Colon (tissue), 2 donors: ENCODE results near the gene PDGFC.

Experiments
- FAIRE-seq: peaks from 2 replicates; lab custom pipeline; 2012; peaks lifted over from hg19 to GRCh38; lab: Jason Lieb, UNC
- donor health status: control.
- donor health status: control.

The PDGFC gene

GRCh38 chr4:156829201-156829873 lies 142.3 kb downstream of the PDGFC start:
- FAIRE-seq = no peak

- FAIRE-seq = no peak
These were observed 144.1 kb downstream of the PDGFC start for GRCh38 chr4:156827519-156827918.

GRCh38 chr4:156825074-156825473 lies 146.5 kb downstream of the PDGFC start:
- no peak for FAIRE-seq

GRCh38 chr4:156824451-156825060 lies 147.0 kb downstream of the PDGFC start:
- FAIRE-seq = no peak

GRCh38 chr4:156820931-156821330 lies 150.7 kb downstream of the PDGFC start:
- no peak for FAIRE-seq

- no peak for FAIRE-seq
These were observed 155.2 kb downstream of the PDGFC start for GRCh38 chr4:156816360-156816755.

GRCh38 chr4:156815717-156816359 lies 155.8 kb downstream of the PDGFC start:
- no peak for FAIRE-seq

- FAIRE-seq = no peak
These were observed 159.6 kb downstream of the PDGFC start for GRCh38 chr4:156811963-156812362.

- FAIRE-seq = no peak
These were observed 160.3 kb downstream of the PDGFC start for GRCh38 chr4:156811286-156811685.

- FAIRE-seq = no peak
These were observed 165.9 kb downstream of the PDGFC start for GRCh38 chr4:156805696-156806095.

- FAIRE-seq = no peak
These were observed 168.5 kb downstream of the PDGFC start for GRCh38 chr4:156803056-156803455.

- no peak for FAIRE-seq
These were observed 171.1 kb downstream of the PDGFC start for GRCh38 chr4:156800463-156800862.

- FAIRE-seq = no peak
These were observed 172.4 kb downstream of the PDGFC start for GRCh38 chr4:156799121-156799589.

- FAIRE-seq = no peak
These were observed 173.2 kb downstream of the PDGFC start for GRCh38 chr4:156798438-156798837.

GRCh38 chr4:156797206-156797605 lies 174.4 kb downstream of the PDGFC start:
- FAIRE-seq = no peak

- FAIRE-seq = no peak
These were observed 175.9 kb downstream of the PDGFC start for GRCh38 chr4:156795727-156796126.

GRCh38 chr4:156794863-156795262 lies 176.7 kb downstream of the PDGFC start:
- FAIRE-seq = no peak

- FAIRE-seq = no peak
These were observed 179.0 kb downstream of the PDGFC start for GRCh38 chr4:156792462-156793085.

- no peak for FAIRE-seq
These were observed 180.7 kb downstream of the PDGFC start for GRCh38 chr4:156790866-156791265.

- no peak for FAIRE-seq
These were observed 182.8 kb downstream of the PDGFC start for GRCh38 chr4:156788782-156789181.

- FAIRE-seq = no peak
These were observed 184.9 kb downstream of the PDGFC start for GRCh38 chr4:156786713-156787112.

- no peak for FAIRE-seq
These were observed 186.6 kb downstream of the PDGFC start for GRCh38 chr4:156784970-156785369.

- no peak for FAIRE-seq
These were observed 187.6 kb downstream of the PDGFC start for GRCh38 chr4:156783966-156784365.
